Liver (tissue), 9 donors: Measurements from ENCODE around the gene RPS6KA5. TPM values are rescaled to one million over a fixed set of nuclear protein-coding genes. Genes with fewer than 3 reads are reported as not detected.
"Not testable (repeated sequence)": the region's sequence is repeated elsewhere in the genome, so short reads cannot be mapped to it uniquely, and the experiment has no call there.

ENCODE experiments used
- DNase-seq: peaks from one replicate; pipeline ENCODE4 v3.0.0-alpha.2; 2017; ENCODE audit warnings: low spot score
- H3K27ac ChIP-seq, 2 donors: one replicate each; pipeline ENCODE4 v1.7.0; 2013; ENCODE audit warnings: inconsistent platforms in 2 of 2, low read length in 2 of 2, control low read depth in 1 of 2, low read depth in 1 of 2, mild to moderate bottlenecking in 1 of 2
- H3K27me3 ChIP-seq, 4 donors: one replicate each; pipeline versions ENCODE4 v1.6.1 to v1.7.0; 2013; ENCODE audit warnings: low read length in 3 of 4, inconsistent platforms in 1 of 4, mild to moderate bottlenecking in 1 of 4, moderate library complexity in 1 of 4; ENCODE audit not compliant: control insufficient read depth in 4 of 4, insufficient read depth in 4 of 4
- H3K36me3 ChIP-seq, 4 donors: one replicate each; pipeline versions ENCODE4 v1.6.1 to v1.7.0; 2013; ENCODE audit warnings: low read length in 3 of 4, mild to moderate bottlenecking in 3 of 4, low read depth in 1 of 4, moderate library complexity in 1 of 4; ENCODE audit not compliant: control insufficient read depth in 4 of 4, insufficient read depth in 3 of 4
- H3K4me1 ChIP-seq, 4 donors: one replicate each; pipeline versions ENCODE4 v1.6.1 to v1.7.0; 2013; ENCODE audit warnings: low read length in 3 of 4, mild to moderate bottlenecking in 3 of 4, moderate library complexity in 1 of 4; ENCODE audit not compliant: control insufficient read depth in 4 of 4, insufficient read depth in 4 of 4
- H3K4me3 ChIP-seq, 3 donors: one replicate each; pipeline versions ENCODE4 v1.6.1 to v1.7.0; 2013; ENCODE audit warnings: low read length in 3 of 3, control low read depth in 1 of 3, low read depth in 1 of 3, mild to moderate bottlenecking in 1 of 3
- H3K9ac ChIP-seq, 2 donors: one replicate each; pipeline ENCODE4 v1.7.0; 2013; ENCODE audit warnings: low read length in 2 of 2, mild to moderate bottlenecking in 2 of 2, moderate library complexity in 2 of 2, control low read depth in 1 of 2, low read depth in 1 of 2
- H3K9me3 ChIP-seq, 4 donors: one replicate each; pipeline versions ENCODE4 v1.6.1 to v1.7.0; 2013; ENCODE audit warnings: low read length in 3 of 4; ENCODE audit not compliant: control insufficient read depth in 4 of 4
- CTCF ChIP-seq: fragments of 150-350 bp; IDR thresholded peaks from 2 replicates; pipeline ENCODE4 v1.5.1; 2017; ENCODE audit warnings: improper control_type of control experiment, low read depth, low read length; ENCODE audit not compliant: missing input control
- FOXA2 ChIP-seq: IDR thresholded peaks from 2 replicates; pipeline ENCODE4 v1.6.1; 2016; ENCODE audit warnings: antibody characterized with exemption
- GABPA ChIP-seq, 2 donors: IDR thresholded peaks in 1 of 2; conservative IDR thresholded peaks in 1 of 2; 2 replicates each; pipeline ENCODE4 v1.6.1; 2016; ENCODE audit warnings: antibody characterized with exemption in 2 of 2, mild to moderate bottlenecking in 1 of 2, moderate library complexity in 1 of 2
- HNF4A ChIP-seq, 2 donors: conservative IDR thresholded peaks; 2 replicates each; pipeline ENCODE4 v1.6.1; 2016; ENCODE audit warnings: antibody characterized with exemption in 2 of 2, mild to moderate bottlenecking in 2 of 2
- MAX ChIP-seq: IDR thresholded peaks from 2 replicates; pipeline ENCODE4 v1.6.1; 2016; ENCODE audit warnings: antibody characterized with exemption
- NR2F2 ChIP-seq: IDR thresholded peaks from 2 replicates; pipeline ENCODE4 v1.6.1; 2016; ENCODE audit warnings: antibody characterized with exemption
- REST ChIP-seq: IDR thresholded peaks from 2 replicates; pipeline ENCODE4 v1.6.1; 2016; ENCODE audit warnings: antibody characterized with exemption, mild to moderate bottlenecking
- RXRA ChIP-seq, 2 donors: IDR thresholded peaks; 2 replicates each; pipeline ENCODE4 v1.6.1; 2017 to 2018; ENCODE audit warnings: antibody characterized with exemption in 2 of 2, mild to moderate bottlenecking in 1 of 2
- YY1 ChIP-seq: IDR thresholded peaks from 2 replicates; pipeline ENCODE4 v1.6.1; 2016; ENCODE audit warnings: antibody characterized with exemption, mild to moderate bottlenecking
- ZBTB33 ChIP-seq: IDR thresholded peaks from 2 replicates; pipeline ENCODE4 v1.6.1; 2016; ENCODE audit warnings: antibody characterized with exemption
- WGBS: extraction: QIAGEN DNeasy Blood & Tissue Kit; methylation state at CpG from one replicate; pipeline ENCODE4 v1.1.7; 2013; 5-methylcytosine and 5-hydroxymethylcytosine counted together
- polyA plus RNA-seq, 2 donors: library from polyadenylated mRNA; stranded (reverse) in 1 of 2; unstranded in 1 of 2; fragments of 200-250 nt in 1 of 2; fragments of >200 nt in 1 of 2; fragmentation: Nextera tagmentation in 1 of 2; extraction: Ambion mirVana in 1 of 2; gene quantifications; one replicate each; pipeline versions ENCODE4 v1.2.1 to v1.2.3, GENCODE V29; 2013 to 2015
- total RNA-seq, 2 donors: library from RNA; depleted of rRNA; stranded (reverse); fragments of >200 nt; gene quantifications; one replicate each; pipeline ENCODE4 v1.2.3, GENCODE V29; 2014
- donor health status: healthy.
- donor health status: healthy.
- donor health status: healthy.
- donor health status: healthy.
- donor health status: healthy.

RPS6KA5 gene
- total and polyA plus RNA-seq, 4 donors: 0.52 to 2.3 (median 1.3) TPM

- no peak overlapping the region for H3K4me3 ChIP-seq
Measured at GRCh38 chr14:90842726-90843125, 217.7 kb downstream of the RPS6KA5 start.

GRCh38 chr14:90840667-90841066, 219.8 kb downstream of the RPS6KA5 start:
- H3K27me3 ChIP-seq, H3K9ac ChIP-seq, H3K9me3 ChIP-seq, H3K27ac ChIP-seq, H3K4me1 ChIP-seq, DNase-seq, H3K36me3 ChIP-seq, H3K4me3 ChIP-seq: not testable (repeated sequence)
- peak in 1 of 2 donors; percentile 47 for TF ChIP-seq RXRA (IDR thresholded peaks at IDR 0.05)
- peak in 1 of 2 donors; percentile 51 for TF ChIP-seq HNF4A (conservative IDR thresholded peaks at IDR 0.05)
- WGBS: 64% methylated on average over 4 of the region's 4 CpGs

More at GRCh38 chr14:90842726-90843125, 217.7 kb downstream of the RPS6KA5 start:
- WGBS: 70% methylated on average over 6 of the region's 6 CpGs
- Histone ChIP-seq H3K27me3 (no peaks in the 10 kb centered on the region), H3K4me1 (no peaks in the 10 kb centered on the region), H3K9ac (no peak overlapping the region), H3K9me3 (no peaks in the 10 kb centered on the region), H3K27ac (no peak overlapping the region), H3K36me3 (no peaks in the 10 kb centered on the region)
- no peak for TF ChIP-seq NR2F2
- DNase-seq: no peak

- 87% methylated on average over 3 of the region's 3 CpGs for WGBS
- no peaks in the 10 kb centered on the region for H3K9me3 ChIP-seq
- DNase-seq: no peak
- TF ChIP-seq FOXA2 (no peak), REST (no peak), MAX (no peak), HNF4A (conservative IDR thresholded peaks at IDR 0.05) (no peak), ZBTB33 (no peak), CTCF (no peak), YY1 (no peak), GABPA (IDR thresholded peaks at IDR 0.05 in 1 of 2, conservative IDR thresholded peaks at IDR 0.05 in 1 of 2) (no peak)
- H3K27me3 ChIP-seq: no peaks in the 10 kb centered on the region
- H3K27ac ChIP-seq: peak overlapping the region in 1 of 2 donors; percentile 61
- H3K4me3 ChIP-seq: no peak overlapping the region
- H3K9ac ChIP-seq: no peak overlapping the region
- no peaks in the 10 kb centered on the region for H3K36me3 ChIP-seq
- H3K4me1 ChIP-seq: no peaks in the 10 kb centered on the region
Measured at GRCh38 chr14:90839889-90840266, 220.6 kb downstream of the RPS6KA5 start.
